Stimulated activated CD4-positive, alpha-beta T cell treated with anti-CD3 and anti-CD28 coated beads, Interleukin-12 subunit alpha, Interleukin-12 subunit beta, amount 100 ng/mL, for 24 hours (primary cell): ENCODE data around the gene ITCH.
"Not testable (repeated sequence)": the region's sequence is repeated elsewhere in the genome, so short reads cannot be mapped to it uniquely, and the experiment has no call there.

Experiments
- DNase-seq, 2 experiments: peaks; one replicate each; pipeline ENCODE4 v3.0.0-alpha.2; 2020; ENCODE audit warnings: low read depth in 2 of 2

The ITCH gene

GRCh38 chr20:34343458-34344211 is 19.4 kb upstream of the ITCH start:
- DNase-seq = no peak

DNA sequence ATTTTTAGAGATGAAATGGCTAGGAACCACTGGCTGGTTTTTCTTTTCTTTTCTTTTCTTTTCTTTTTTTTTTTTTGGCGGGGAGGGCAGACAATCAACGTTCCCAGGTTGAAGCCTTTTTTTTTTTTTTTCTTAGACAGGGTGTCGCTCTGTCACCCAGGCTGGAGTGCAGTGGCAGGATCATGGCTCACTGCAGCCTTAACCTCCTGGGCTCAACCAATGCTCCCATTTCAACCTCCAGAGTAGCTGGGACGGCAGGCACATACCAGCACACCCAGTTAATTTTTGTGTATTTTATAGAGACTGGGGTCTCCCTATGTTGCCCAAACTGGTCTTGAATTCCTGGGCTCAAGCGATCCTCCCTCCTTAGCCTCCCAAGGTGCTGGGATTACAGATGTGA is 18.8 kb upstream of the ITCH start:
- DNase-seq = no peak

DNA sequence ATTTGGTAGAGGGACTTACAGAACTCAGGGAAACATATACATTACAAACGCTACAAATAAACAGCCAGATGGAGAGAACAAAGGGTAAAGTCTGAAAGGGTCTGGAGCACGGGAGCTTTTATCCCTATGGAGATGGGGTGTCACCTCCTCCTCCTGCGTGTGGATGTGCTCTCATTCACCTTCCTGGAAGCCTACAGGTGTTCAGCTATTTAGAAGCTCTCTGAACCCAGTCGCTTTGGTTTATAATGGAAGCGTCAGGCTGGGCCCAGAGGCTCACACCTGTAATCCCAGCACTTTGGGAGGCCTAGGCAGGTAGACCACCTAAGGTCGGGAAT is 17.7 kb upstream of the ITCH start:
- DNase-seq = no peak

GRCh38 chr20:34345839-34346532 is 17.1 kb upstream of the ITCH start:
- DNase-seq = not testable (repeated sequence)

GRCh38 chr20:34346533-34346865 is 16.6 kb upstream of the ITCH start:
- not testable (repeated sequence) for DNase-seq

- DNase-seq = no peak
Observed at GRCh38 chr20:34347571-34347970, 15.5 kb upstream of the ITCH start.

DNA sequence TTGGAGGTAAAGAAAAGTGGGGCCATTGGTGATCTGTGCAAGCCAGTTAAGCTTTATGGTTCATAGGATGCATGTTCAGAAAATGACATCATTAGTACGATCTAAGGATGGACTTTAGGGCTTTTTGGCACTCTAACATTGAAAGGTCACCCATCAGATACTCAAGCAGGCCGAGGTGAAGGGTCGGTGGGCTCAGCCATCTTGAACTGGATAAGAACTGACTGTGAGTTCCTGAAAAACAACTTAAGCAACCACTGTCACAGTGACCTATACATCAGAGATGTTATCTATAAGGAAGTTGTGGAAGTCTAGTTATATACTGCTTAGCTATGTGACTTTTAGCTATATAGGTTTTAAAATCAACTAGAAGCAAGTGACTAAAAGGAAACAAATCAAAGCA is 13.0 kb upstream of the ITCH start:
- DNase-seq = no peak

- DNase-seq = not testable (repeated sequence)
Observed at GRCh38 chr20:34353467-34353866, 9.6 kb upstream of the ITCH start.

GRCh38 chr20:34355427-34355826 is 7.6 kb upstream of the ITCH start:
- DNase-seq = no peak

- DNase-seq = not testable (repeated sequence)
Observed at GRCh38 chr20:34359729-34360128, 3.3 kb upstream of the ITCH start.

DNA sequence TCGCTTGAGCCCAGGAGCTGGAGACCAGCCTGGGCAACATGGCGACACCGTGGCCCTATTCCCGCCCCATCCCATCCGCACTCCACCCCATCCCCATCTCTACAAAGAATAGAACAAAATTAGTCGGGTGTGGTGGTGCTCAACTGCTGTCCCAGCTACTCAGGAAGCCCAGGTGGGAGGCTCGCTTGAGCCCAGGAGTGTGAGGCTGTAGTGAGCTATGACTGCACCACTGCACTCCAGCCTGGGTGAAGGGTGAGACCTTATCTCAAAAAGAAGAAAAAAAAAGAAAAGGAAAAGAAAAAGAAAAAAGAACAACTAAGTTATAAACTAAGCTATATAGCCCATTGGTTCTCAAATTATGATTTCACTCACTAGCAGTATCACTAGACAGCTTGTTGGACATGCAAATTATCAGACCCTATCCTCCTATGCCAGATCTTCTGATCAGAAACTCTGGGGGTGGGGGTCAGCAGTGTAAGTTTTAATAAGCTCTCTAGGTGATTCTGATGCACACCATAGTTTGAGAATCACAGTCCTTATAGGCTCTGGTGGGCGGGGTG is 491 bp upstream of the ITCH start:
- DNase-seq = no peak

- peak in 1 of 2 experiments; percentile 4 for DNase-seq
Observed at GRCh38 chr20:34363465-34364222, 571 bp downstream of the ITCH start.

GRCh38 chr20:34364223-34364506 is 1.1 kb downstream of the ITCH start:
- DNase-seq = no peak

- no peak for DNase-seq
Observed at GRCh38 chr20:34365765-34366213, 2.7 kb downstream of the ITCH start.

DNA sequence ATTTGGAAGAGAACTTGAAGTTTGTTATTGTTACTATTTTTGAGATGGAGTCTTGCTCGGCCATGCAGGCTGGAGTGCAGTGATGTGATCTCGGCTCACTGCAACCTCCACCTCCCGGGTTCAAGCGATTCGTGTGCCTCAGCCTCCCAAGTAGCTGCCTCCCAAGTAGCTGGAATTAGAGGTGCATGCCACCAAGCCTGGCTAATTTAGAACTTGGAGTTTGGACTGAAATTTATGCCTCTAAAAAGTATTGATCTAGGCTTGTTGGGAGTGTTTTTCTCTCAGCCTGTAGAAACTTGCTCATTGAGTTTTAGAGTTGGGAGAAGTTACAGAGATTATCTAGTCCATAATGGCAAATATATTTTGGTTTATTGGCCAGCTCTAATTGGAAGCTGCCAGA is 4.1 kb downstream of the ITCH start:
- DNase-seq = no peak

DNA sequence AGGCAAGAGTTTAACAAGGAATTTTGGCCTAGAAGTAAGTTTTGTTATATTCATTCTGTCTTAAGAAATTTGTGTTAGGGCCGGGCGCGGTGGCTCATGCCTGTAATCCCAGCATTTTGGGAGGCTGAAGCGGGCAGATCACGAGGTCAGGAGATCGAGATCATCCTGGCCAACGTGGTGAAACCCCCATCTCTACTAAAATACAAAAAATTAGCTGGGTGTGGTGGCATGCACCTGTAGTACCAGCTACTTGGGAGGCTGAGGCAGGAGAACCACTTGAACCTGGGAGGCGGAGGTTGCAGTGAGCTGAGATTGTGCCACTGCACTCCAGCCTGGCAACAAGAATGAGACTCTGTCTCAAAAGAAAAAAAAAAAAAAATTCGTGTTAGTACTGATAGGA is 4.8 kb downstream of the ITCH start:
- DNase-seq = not testable (repeated sequence)

- DNase-seq = no peak
Observed at GRCh38 chr20:34368547-34368946, 5.5 kb downstream of the ITCH start.

DNA sequence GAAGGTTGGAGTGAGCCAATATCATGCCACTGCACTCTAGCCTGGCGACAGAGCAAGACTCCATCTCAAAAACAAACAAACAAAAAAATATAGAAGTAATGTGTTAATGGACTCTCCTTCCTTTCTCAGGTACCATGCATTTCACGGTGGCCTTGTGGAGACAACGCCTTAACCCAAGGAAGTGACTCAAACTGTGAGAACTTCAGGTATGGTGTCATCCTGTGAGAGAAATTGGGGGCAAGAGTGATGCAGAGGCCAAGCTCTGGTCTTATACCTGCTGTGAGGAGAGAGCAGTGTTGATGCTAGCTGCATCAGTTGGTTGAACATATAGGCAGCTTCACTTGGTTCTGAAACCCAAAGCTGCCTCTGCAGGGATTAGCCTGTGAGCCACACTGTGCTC is 6.2 kb downstream of the ITCH start:
- no peak for DNase-seq

DNA sequence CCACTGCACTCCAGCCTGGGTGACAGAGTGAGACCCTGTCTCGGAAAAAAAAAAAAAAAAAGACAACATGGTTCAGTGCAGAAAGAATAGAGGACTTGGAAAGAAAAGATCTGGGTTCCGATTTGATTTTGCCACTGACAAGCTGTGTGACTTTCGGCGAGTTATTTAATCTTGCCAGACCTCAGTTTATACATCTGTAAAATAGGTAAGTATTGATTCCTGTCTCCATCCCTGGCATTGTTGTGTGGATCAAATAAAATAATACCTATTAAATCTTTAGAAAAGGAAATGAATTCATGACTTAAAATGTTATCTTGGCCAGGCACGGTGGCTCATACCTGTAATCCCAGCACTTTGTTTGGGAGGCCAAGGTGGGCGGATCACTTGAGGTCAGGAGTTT is 7.0 kb downstream of the ITCH start:
- no peak for DNase-seq

DNA sequence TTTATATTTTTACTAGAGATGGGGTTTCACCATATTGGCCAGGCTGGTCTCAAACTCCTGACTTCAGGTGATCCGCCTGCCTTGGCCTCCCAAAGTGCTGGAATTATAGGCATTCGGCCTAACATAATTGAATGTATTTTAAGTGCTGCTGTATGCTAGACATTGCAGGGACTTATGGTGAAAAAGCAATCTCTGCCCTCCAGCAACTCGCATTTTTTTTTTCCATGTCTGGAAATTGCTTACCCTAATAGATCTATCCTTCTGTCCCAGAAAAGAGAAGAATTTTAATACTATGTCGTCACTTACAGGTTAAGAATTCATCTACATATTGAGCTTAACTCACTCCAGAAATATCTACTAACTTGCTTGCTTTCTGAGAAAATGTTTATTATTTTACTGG is 10.4 kb downstream of the ITCH start:
- no peak for DNase-seq

- DNase-seq = no peak
Observed at GRCh38 chr20:34374209-34374760, 11.2 kb downstream of the ITCH start.

DNA sequence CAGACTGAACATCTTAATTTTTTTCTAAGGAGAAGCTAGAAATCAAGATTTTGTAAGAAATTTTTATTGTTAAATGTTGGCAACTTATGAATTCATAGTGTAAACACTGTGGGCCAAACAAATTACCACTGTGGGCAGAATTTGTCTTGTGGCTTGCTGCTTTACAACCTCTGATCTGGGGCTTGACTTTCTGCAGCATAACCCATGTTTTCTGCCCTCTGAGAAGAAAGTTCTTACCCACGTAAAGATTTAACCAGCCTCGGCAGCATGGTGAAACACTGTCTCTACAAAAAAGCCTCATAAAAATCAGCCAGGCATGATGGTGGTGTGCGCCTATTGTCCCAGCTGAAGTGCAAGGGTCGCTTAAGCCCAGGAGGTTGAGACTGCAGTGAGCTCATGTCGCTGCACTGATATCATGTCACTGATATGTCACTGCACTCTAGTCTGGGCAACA is 12.9 kb downstream of the ITCH start:
- DNase-seq = no peak
